Activated CD8-positive, alpha-beta T cell treated with anti-CD3 and anti-CD28 coated beads, Interleukin-2, amount 10 ng/mL, durations not matched to agents 7 days and 5 days (primary cell): Measurements from ENCODE around the gene CCDC159. TPM values are rescaled to one million over a fixed set of nuclear protein-coding genes. Genes with fewer than 3 reads are reported as not detected.

Experiments
- ATAC-seq: fragments of 150-1000 bp; cut with Tn5 transposase; one replicate; pipeline ENCODE4 v1.10.0; 2021; ENCODE audit warnings: moderate library complexity
- CTCF ChIA-PET: fragments of 350-600 bp; sonication (Branson Sonifier 250); formaldehyde crosslinking; loops from one replicate; lab custom pipeline; 2021; ENCODE audit warnings: antibody characterized with exemption; lab: Charles Lee
- POLR2A ChIA-PET: fragments of 350-600 bp; sonication (Branson Sonifier 250); formaldehyde crosslinking; loops from one replicate; lab custom pipeline; 2021; ENCODE audit warnings: antibody characterized with exemption; lab: Charles Lee
- DNase-seq: peaks from one replicate; pipeline ENCODE4 v3.0.0-alpha.2; 2020
- H3K27ac Mint-ChIP-seq: one replicate; pipeline ENCODE4 v1.8.0; 2021; ENCODE audit warnings: mild to moderate bottlenecking, mixed read lengths
- H3K27me3 Mint-ChIP-seq: one replicate; pipeline ENCODE4 v1.8.0; 2021; ENCODE audit warnings: low read depth, mixed read lengths
- H3K36me3 Mint-ChIP-seq: one replicate; pipeline ENCODE4 v1.8.0; 2021; ENCODE audit warnings: low read depth, mixed read lengths
- H3K4me1 Mint-ChIP-seq: one replicate; pipeline ENCODE4 v1.8.0; 2021; ENCODE audit warnings: low read depth, mixed read lengths
- H3K4me3 Mint-ChIP-seq: one replicate; pipeline ENCODE4 v1.8.0; 2021; ENCODE audit warnings: mild to moderate bottlenecking, mixed read lengths
- H3K9me3 Mint-ChIP-seq: one replicate; pipeline ENCODE4 v1.8.0; 2022; ENCODE audit warnings: mixed read lengths; ENCODE audit not compliant: insufficient read depth
- total RNA-seq, 2 experiments: library from RNA; stranded (reverse); gene quantifications; one replicate each; pipeline ENCODE4 v1.2.3, GENCODE V29; 2021

Gene CCDC159
- total RNA-seq, 2 experiments from 2014 or later, result 9.9 to 13.6 TPM

- peaks cover 12% of the 10 kb centered on the region for H3K27me3 Mint-ChIP-seq
- peak; percentile 86 for ATAC-seq
- H3K27ac Mint-ChIP-seq, result peak overlapping the region; percentile 98
- DNase-seq, result peak; percentile 99
- peak overlapping the region; percentile 84 for H3K4me3 Mint-ChIP-seq
- ChIA-PET CTCF (interaction anchor here (0.6 to 2.7 kb wide), 41 partner anchors 10 to 663 kb away, joined by 3 to 36 read pairs (median 5); partner anchors contain the start of genes CCDC159, DNM2, ECSIT and ELAVL3), POLR2A (interaction anchor here (0.5 to 1.8 kb wide), 19 partner anchors 10 to 1413 kb away, joined by 3 to 7 read pairs (median 3); partner anchors contain the start of genes LDLR, ODAD3, RAB3D and ZNF653)
- peaks cover 54% of the 10 kb centered on the region for H3K4me1 Mint-ChIP-seq
- H3K9me3 Mint-ChIP-seq, result no peaks in the 10 kb centered on the region
- H3K36me3 Mint-ChIP-seq, result peaks cover 19% of the 10 kb centered on the region
Measured at GRCh38 chr19:11380653-11381537, 34.6 kb downstream of the CCDC159 start.

DNA sequence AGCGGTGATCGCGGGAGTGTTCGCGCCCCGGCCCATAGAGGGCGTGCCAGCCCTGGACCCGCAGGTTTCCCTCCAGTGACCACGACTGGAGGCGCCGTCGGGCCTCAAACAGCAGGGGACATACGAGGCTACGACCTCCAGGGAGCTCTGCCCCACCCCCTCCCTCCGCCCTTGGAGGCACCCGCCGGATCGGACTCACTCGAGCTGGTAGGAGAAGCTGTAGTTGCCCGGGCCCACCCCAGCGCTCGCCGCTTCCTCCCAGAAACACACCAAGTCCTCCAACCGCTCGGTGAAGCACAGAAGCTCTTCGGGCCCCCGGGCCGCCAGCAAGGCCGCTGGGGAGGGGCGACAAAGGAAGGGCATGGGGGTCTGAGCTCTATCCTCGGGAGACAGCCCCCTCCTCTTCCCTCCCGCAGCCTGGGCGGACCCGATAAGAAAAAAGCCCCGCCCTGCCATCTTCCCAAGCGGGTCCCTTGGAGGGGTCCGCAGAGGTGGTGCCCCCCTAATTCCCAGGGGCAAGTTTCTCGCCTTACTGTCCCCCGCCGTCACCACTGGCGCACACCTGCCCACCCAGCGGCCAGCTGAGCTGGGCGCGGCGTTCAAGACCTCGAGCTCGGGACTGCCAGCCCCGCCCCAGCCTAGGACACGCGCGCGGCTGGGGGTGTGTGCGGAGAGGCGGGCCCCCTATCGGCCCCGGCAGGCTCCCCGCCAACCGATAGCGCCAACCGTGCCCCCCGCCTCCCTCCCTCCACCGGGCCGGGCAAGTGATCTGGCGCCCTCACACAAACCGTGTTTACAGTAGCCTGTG lies 36.8 kb downstream of the CCDC159 start:
- ChIA-PET POLR2A (interaction anchor here (0.6 to 1.2 kb wide), 3 partner anchors 8 to 60 kb away, joined by 3 to 4 read pairs (median 4); partner anchors contain the start of gene SWSAP1), CTCF (interaction anchor here (0.8 to 1.6 kb wide), 17 partner anchors 9 to 312 kb away, joined by 3 to 13 read pairs (median 4); partner anchors contain the start of genes CCDC159, ECSIT, ODAD3 and PRKCSH)
- peaks cover 12% of the 10 kb centered on the region for H3K27me3 Mint-ChIP-seq
- no peak for ATAC-seq
- H3K27ac Mint-ChIP-seq, result peak overlapping the region; percentile 75
- H3K4me3 Mint-ChIP-seq, result peak overlapping the region; percentile 71
- no peaks in the 10 kb centered on the region for H3K9me3 Mint-ChIP-seq
- peaks cover 42% of the 10 kb centered on the region for H3K4me1 Mint-ChIP-seq
- peak; percentile 67 for DNase-seq
- H3K36me3 Mint-ChIP-seq, result peaks cover 5% of the 10 kb centered on the region

DNA sequence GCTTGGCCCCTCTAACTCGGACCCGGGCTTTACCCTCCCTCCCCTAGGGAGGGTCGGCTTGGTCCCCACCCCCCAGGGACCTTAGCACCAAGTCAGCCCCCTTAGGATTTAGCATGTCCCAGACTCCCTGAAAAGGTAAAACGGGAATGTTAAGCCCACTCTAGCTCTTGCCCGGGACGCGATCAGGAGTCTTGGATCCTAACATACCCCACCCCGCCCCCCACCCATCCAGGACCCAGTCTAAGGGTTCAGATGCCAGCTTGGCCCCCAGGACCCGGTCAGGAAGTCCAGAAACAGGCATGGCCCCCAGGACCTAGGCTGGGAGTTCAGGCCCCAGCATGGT lies 37.4 kb downstream of the CCDC159 start:
- H3K4me1 Mint-ChIP-seq, result peaks cover 38% of the 10 kb centered on the region
- H3K4me3 Mint-ChIP-seq, result no peak overlapping the region
- POLR2A ChIA-PET, result interaction anchor here (1.2 kb wide), 1 partner anchor 9 kb away, joined by 4 read pairs; the partner anchor contains the start of gene SWSAP1
- peaks cover 12% of the 10 kb centered on the region for H3K27me3 Mint-ChIP-seq
- DNase-seq (no peak), ATAC-seq (no peak)
- H3K36me3 Mint-ChIP-seq, result peaks cover 3% of the 10 kb centered on the region
- CTCF ChIA-PET, result interaction anchor here (0.8 to 1.6 kb wide), 11 partner anchors 9 to 311 kb away, joined by 3 to 13 read pairs (median 5); partner anchors contain the start of genes CCDC159, ECSIT, ODAD3 and PRKCSH
- H3K9me3 Mint-ChIP-seq, result no peaks in the 10 kb centered on the region
- no peak overlapping the region for H3K27ac Mint-ChIP-seq

DNA sequence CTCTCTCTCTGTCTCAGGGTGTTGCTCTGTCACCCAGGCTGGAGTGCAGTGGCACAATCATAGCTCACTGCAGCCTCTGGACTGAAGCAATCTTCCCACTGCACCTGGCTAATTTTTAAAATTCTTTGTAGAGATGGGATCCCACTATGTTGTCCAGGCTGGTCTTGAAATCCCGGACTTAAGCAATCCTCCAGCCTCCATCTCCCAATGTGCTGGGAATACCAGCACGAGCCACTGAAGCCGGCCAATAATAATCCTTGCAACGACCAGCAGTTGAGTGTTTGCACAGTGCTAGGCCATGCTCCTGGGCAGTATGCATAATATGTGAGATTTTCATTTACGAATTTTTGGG lies 38.4 kb downstream of the CCDC159 start:
- no peak overlapping the region for H3K4me3 Mint-ChIP-seq
- no peaks in the 10 kb centered on the region for H3K9me3 Mint-ChIP-seq
- ATAC-seq (no peak), DNase-seq (no peak)
- ChIA-PET CTCF (no interaction called here), POLR2A (no interaction called here)
- peaks cover 3% of the 10 kb centered on the region for H3K36me3 Mint-ChIP-seq
- H3K27ac Mint-ChIP-seq, result no peak overlapping the region
- H3K4me1 Mint-ChIP-seq, result peaks cover 33% of the 10 kb centered on the region
- H3K27me3 Mint-ChIP-seq, result peaks cover 12% of the 10 kb centered on the region

- DNase-seq (no peak), ATAC-seq (no peak)
- POLR2A ChIA-PET, result no interaction called here
- no peak overlapping the region for H3K4me3 Mint-ChIP-seq
- CTCF ChIA-PET, result interaction anchor here (1.0 to 1.2 kb wide), 2 partner anchors 10 to 65 kb away, joined by 4 read pairs; no protein-coding TSS in a partner anchor
- H3K36me3 Mint-ChIP-seq, result no peaks in the 10 kb centered on the region
- H3K4me1 Mint-ChIP-seq, result peaks cover 14% of the 10 kb centered on the region
- no peaks in the 10 kb centered on the region for H3K9me3 Mint-ChIP-seq
- H3K27me3 Mint-ChIP-seq, result peaks cover 12% of the 10 kb centered on the region
- H3K27ac Mint-ChIP-seq, result no peak overlapping the region
Measured at GRCh38 chr19:11387162-11388034, 41.1 kb downstream of the CCDC159 start.

- no peaks in the 10 kb centered on the region for H3K36me3 Mint-ChIP-seq
- no peaks in the 10 kb centered on the region for H3K9me3 Mint-ChIP-seq
- ATAC-seq, result no peak
- CTCF ChIA-PET, result interaction anchor here (0.6 to 2.7 kb wide), 3 partner anchors 9 to 96 kb away, joined by 3 to 19 read pairs (median 4); no protein-coding TSS in a partner anchor
- DNase-seq, result no peak
- peaks cover 10% of the 10 kb centered on the region for H3K27me3 Mint-ChIP-seq
- POLR2A ChIA-PET, result interaction anchor here (1.2 to 1.4 kb wide), 2 partner anchors 9 to 14 kb away, joined by 3 to 4 read pairs; no protein-coding TSS in a partner anchor
- no peak overlapping the region for H3K27ac Mint-ChIP-seq
- H3K4me1 Mint-ChIP-seq, result peaks cover 9% of the 10 kb centered on the region
- H3K4me3 Mint-ChIP-seq, result no peak overlapping the region
Measured at GRCh38 chr19:11390359-11390758, 44.0 kb downstream of the CCDC159 start.

DNA sequence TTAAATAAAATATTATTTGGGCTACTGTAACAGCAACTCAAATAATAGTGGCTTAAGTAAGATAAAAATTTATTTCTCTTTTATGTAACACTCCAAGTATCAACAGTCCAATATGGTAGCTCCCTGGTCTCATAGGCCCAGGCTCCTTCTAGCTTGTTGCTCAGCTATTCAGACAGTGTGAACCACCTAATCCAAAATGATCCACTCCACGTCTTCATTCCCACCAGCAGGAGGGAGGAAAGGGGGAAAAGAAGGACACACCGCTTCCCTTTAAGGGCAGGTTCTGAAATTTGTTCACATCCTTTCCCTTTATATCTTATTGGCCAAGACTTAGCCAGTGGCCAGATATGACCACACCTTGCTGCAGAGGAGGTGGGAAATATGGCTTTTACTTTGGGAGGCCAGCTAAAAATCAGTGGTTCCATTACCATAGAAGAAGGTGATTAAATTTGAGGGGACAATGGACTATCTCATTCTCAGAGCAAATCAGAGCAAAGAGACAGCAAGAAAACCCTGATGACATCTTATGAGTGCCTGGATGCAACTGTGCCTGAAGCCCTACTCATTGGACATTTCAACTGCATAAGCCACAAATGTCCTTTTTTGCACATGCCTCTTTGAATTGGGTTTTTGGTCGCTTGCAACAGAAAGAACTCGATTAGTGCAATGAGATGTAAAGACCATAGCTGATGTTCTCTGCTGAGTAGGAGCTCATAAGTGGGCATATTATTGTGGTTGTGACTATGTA lies 44.8 kb downstream of the CCDC159 start:
- ChIA-PET POLR2A (interaction anchor here (0.8 to 1.4 kb wide), 3 partner anchors 9 to 13 kb away, joined by 3 to 4 read pairs (median 3); no protein-coding TSS in a partner anchor), CTCF (interaction anchor here (0.6 to 2.7 kb wide), 3 partner anchors 10 to 97 kb away, joined by 3 to 19 read pairs (median 4); no protein-coding TSS in a partner anchor)
- Mint-ChIP-seq H3K36me3 (no peaks in the 10 kb centered on the region), H3K27me3 (peaks cover 10% of the 10 kb centered on the region), H3K4me3 (no peak overlapping the region), H3K4me1 (peaks cover 9% of the 10 kb centered on the region), H3K9me3 (no peaks in the 10 kb centered on the region), H3K27ac (no peak overlapping the region)
- ATAC-seq (no peak), DNase-seq (no peak)

- POLR2A ChIA-PET, result interaction anchor here (1.1 kb wide), 1 partner anchor 22 kb away, joined by 3 read pairs; no protein-coding TSS in a partner anchor
- CTCF ChIA-PET, result interaction anchor here (3.5 kb wide), 1 partner anchor 16 kb away, joined by 10 read pairs; no protein-coding TSS in a partner anchor
- H3K27ac Mint-ChIP-seq, result no peak overlapping the region
- DNase-seq (no peak), ATAC-seq (no peak)
- H3K4me1 Mint-ChIP-seq, result peaks cover 3% of the 10 kb centered on the region
- H3K27me3 Mint-ChIP-seq, result peaks cover 10% of the 10 kb centered on the region
- H3K36me3 Mint-ChIP-seq, result no peaks in the 10 kb centered on the region
- H3K9me3 Mint-ChIP-seq, result no peaks in the 10 kb centered on the region
- H3K4me3 Mint-ChIP-seq, result no peak overlapping the region
Measured at GRCh38 chr19:11397089-11397610, 50.8 kb downstream of the CCDC159 start.

DNA sequence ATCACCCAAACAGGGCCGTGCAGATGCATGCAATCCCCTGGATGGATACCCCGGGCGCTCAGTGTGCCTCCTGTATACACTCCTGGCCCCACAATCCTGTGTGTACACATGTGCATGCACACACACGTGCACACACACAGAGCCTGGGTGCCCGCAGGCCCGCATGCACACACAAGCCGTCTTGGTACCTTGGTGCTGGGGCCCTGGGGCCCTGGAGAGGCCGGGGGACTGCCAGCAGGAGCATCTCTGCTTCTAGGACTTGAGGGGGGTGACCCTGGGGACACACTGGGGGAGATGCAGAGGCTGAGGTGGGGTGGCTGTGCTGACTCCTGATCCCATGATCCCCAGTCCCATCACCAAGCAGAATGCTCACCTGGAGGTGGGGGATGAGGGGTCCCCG lies 53.3 kb downstream of the CCDC159 start:
- H3K9me3 Mint-ChIP-seq, result no peaks in the 10 kb centered on the region
- no peak overlapping the region for H3K4me3 Mint-ChIP-seq
- peaks cover 4% of the 10 kb centered on the region for H3K27me3 Mint-ChIP-seq
- DNase-seq, result no peak
- ATAC-seq, result no peak
- H3K36me3 Mint-ChIP-seq, result no peaks in the 10 kb centered on the region
- ChIA-PET POLR2A (interaction anchor here (0.6 kb wide), 1 partner anchor 119 kb away, joined by 7 read pairs; no protein-coding TSS in a partner anchor), CTCF (interaction anchor here (3.5 kb wide), 1 partner anchor 18 kb away, joined by 10 read pairs; no protein-coding TSS in a partner anchor)
- H3K27ac Mint-ChIP-seq, result no peak overlapping the region
- H3K4me1 Mint-ChIP-seq, result no peaks in the 10 kb centered on the region

- no peaks in the 10 kb centered on the region for H3K27me3 Mint-ChIP-seq
- no peak overlapping the region for H3K27ac Mint-ChIP-seq
- DNase-seq (no peak), ATAC-seq (no peak)
- ChIA-PET POLR2A (no interaction called here), CTCF (interaction anchor here (1.1 to 3.5 kb wide), 3 partner anchors 17 to 107 kb away, joined by 3 to 10 read pairs (median 3); no protein-coding TSS in a partner anchor)
- H3K36me3 Mint-ChIP-seq, result no peaks in the 10 kb centered on the region
- no peaks in the 10 kb centered on the region for H3K4me1 Mint-ChIP-seq
- no peak overlapping the region for H3K4me3 Mint-ChIP-seq
- H3K9me3 Mint-ChIP-seq, result no peaks in the 10 kb centered on the region
Measured at GRCh38 chr19:11400798-11401197, 54.5 kb downstream of the CCDC159 start.
